Neural cell (in vitro differentiated cells): ENCODE results near the gene TNFRSF13B. TPM values are rescaled to one million over a fixed set of nuclear protein-coding genes. Genes with fewer than 3 reads are reported as not detected.

Experiments used
- H2AFZ ChIP-seq: fragments of 200-600, 300-800 bp; sonication (generic), shearing (Covaris generic); 2 replicates; pipeline ENCODE4 v1.6.0; 2014; ENCODE audit warnings: low read depth, mild to moderate bottlenecking, antibody characterized with exemption, low read length, moderate library complexity
- H3F3A ChIP-seq: fragments of 200-600 bp; shearing (Covaris generic); 2 replicates; pipeline ENCODE4 v1.6.1; 2016; ENCODE audit warnings: mild to moderate bottlenecking, moderate library complexity, mixed read lengths, antibody characterized with exemption, low read length; ENCODE audit not compliant: insufficient read depth, poor library complexity, severe bottlenecking
- H3K27ac ChIP-seq: fragments of 200-600, 300-800 bp; sonication (generic), shearing (Covaris generic); 2 replicates; pipeline ENCODE4 v1.5.1; 2014; ENCODE audit warnings: mild to moderate bottlenecking, low read length, moderate library complexity
- H3K27me3 ChIP-seq: fragments of 300-800, 200-600 bp; sonication (generic), shearing (Covaris generic); 2 replicates; pipeline ENCODE4 v1.6.0; 2014; ENCODE audit warnings: mild to moderate bottlenecking, low read depth, low read length, moderate library complexity; ENCODE audit not compliant: insufficient read depth
- H3K36me3 ChIP-seq: fragments of 300-800, 200-600 bp; sonication (generic), shearing (Covaris generic); 2 replicates; pipeline ENCODE4 v1.5.1; 2014; ENCODE audit warnings: mild to moderate bottlenecking, antibody characterized with exemption, low read length, moderate library complexity; ENCODE audit not compliant: insufficient read depth
- H3K4me2 ChIP-seq: fragments of 300-800, 200-600 bp; sonication (generic), shearing (Covaris generic); 2 replicates; pipeline ENCODE4 v1.6.0; 2014; ENCODE audit warnings: mild to moderate bottlenecking, low read length
- H3K4me3 ChIP-seq: fragments of 300-800, 200-600 bp; sonication (generic), shearing (Covaris generic); 2 replicates; pipeline ENCODE4 v1.5.1; 2014; ENCODE audit warnings: mild to moderate bottlenecking, low read length, moderate library complexity
- H3K79me2 ChIP-seq: fragments of 200-600 bp; shearing (Covaris generic); replicated peaks from 2 replicates; pipeline ENCODE4 v1.6.0; 2014; ENCODE audit warnings: mild to moderate bottlenecking, low read length, moderate library complexity; ENCODE audit not compliant: insufficient read depth
- H3K9ac ChIP-seq: fragments of 300-800, 200-600 bp; sonication (generic), shearing (Covaris generic); 2 replicates; pipeline ENCODE4 v1.6.1; 2016; ENCODE audit warnings: mild to moderate bottlenecking, low read length, mixed read lengths
- H3K9me2 ChIP-seq: fragments of 200-600 bp; shearing (Covaris generic); 2 replicates; pipeline ENCODE4 v1.6.1; 2016; ENCODE audit warnings: mild to moderate bottlenecking, low read length, mixed read lengths; ENCODE audit not compliant: insufficient read depth
- H3K9me3 ChIP-seq: fragments of 200-600, 300-800 bp; sonication (generic), shearing (Covaris generic); 2 replicates; pipeline ENCODE4 v1.6.1; 2016; ENCODE audit warnings: mild to moderate bottlenecking, mixed run types, low read length, moderate library complexity, mixed read lengths
- H4K20me1 ChIP-seq: fragments of 200-600 bp; shearing (Covaris generic); 2 replicates; pipeline ENCODE4 v1.6.1; 2016; ENCODE audit warnings: mild to moderate bottlenecking, mixed run types; ENCODE audit not compliant: insufficient read depth
- CTCF ChIP-seq: fragments of 450-650 bp; IDR thresholded peaks from 2 replicates; pipeline ENCODE4 v1.5.1; 2014; ENCODE audit warnings: antibody characterized with exemption, mild to moderate bottlenecking, moderate library complexity; ENCODE audit not compliant: poor library complexity, severe bottlenecking
- EP300 ChIP-seq: fragments of 450-650 bp; conservative IDR thresholded peaks from 2 replicates; pipeline ENCODE4 v1.6.1; 2014; ENCODE audit warnings: antibody characterized with exemption, mild to moderate bottlenecking, moderate library complexity; ENCODE audit not compliant: poor library complexity, severe bottlenecking
- EZH2 ChIP-seq: fragments of 200-600, 300-800 bp; shearing (Covaris generic), sonication (generic); IDR thresholded peaks from 2 replicates; pipeline ENCODE4 v1.6.1; 2014; ENCODE audit warnings: antibody characterized with exemption, low read length, borderline replicate concordance, mild to moderate bottlenecking; ENCODE audit not compliant: insufficient read depth, poor library complexity, severe bottlenecking
- MXI1 ChIP-seq: fragments of 450-650 bp; conservative IDR thresholded peaks from 2 replicates; pipeline ENCODE4 v1.6.1; 2014; ENCODE audit warnings: antibody characterized with exemption, mild to moderate bottlenecking; ENCODE audit not compliant: poor library complexity, severe bottlenecking
- POLR2AphosphoS5 ChIP-seq: IDR thresholded peaks from 2 replicates; pipeline ENCODE4 v1.6.1; 2012
- RAD21 ChIP-seq: fragments of 450-650 bp; conservative IDR thresholded peaks from 2 replicates; pipeline ENCODE4 v1.6.1; 2014; ENCODE audit warnings: antibody characterized with exemption, mild to moderate bottlenecking, moderate library complexity
- REST ChIP-seq: IDR thresholded peaks from 2 replicates; pipeline ENCODE4 v1.6.1; 2012; ENCODE audit warnings: borderline replicate concordance
- SMC3 ChIP-seq: fragments of 450-650 bp; conservative IDR thresholded peaks from 2 replicates; pipeline ENCODE4 v1.6.1; 2014; ENCODE audit warnings: antibody characterized with exemption, mild to moderate bottlenecking, moderate library complexity; ENCODE audit not compliant: poor library complexity
- TAF1 ChIP-seq: IDR thresholded peaks from 2 replicates; pipeline ENCODE4 v1.6.1; 2012; ENCODE audit warnings: low read depth
- polyA plus RNA-seq: library from polyadenylated mRNA; depleted of rRNA; stranded (reverse); fragments of >200 nt; gene quantifications from 2 replicates; pipeline ENCODE4 v1.2.3, GENCODE V29; 2014

Gene TNFRSF13B
- polyA plus RNA-seq, 1 donor from 2014 or later, result not detected

GRCh38 chr17:16936536-16937310 is 35.2 kb downstream of the TNFRSF13B start:
- H2AFZ ChIP-seq, result no peak overlapping the region
- no peaks in the 10 kb centered on the region for H3K36me3 ChIP-seq
- H3K4me2 ChIP-seq, result no peak overlapping the region
- no peaks in the 10 kb centered on the region for H4K20me1 ChIP-seq
- H3K27ac ChIP-seq, result no peak overlapping the region
- no peak overlapping the region for H3K4me3 ChIP-seq
- no peaks in the 10 kb centered on the region for H3K79me2 ChIP-seq
- H3K27me3 ChIP-seq, result no peaks in the 10 kb centered on the region
- H3F3A ChIP-seq, result no peaks in the 10 kb centered on the region
- no peaks in the 10 kb centered on the region for H3K9me2 ChIP-seq
- H3K9me3 ChIP-seq, result no peaks in the 10 kb centered on the region
- H3K9ac ChIP-seq, result no peak overlapping the region
- TF ChIP-seq RAD21, result no peak
- no peak for TF ChIP-seq SMC3
- TF ChIP-seq EP300, result no peak
- no peak for TF ChIP-seq TAF1
- TF ChIP-seq REST, result no peak
- TF ChIP-seq CTCF, result no peak
- no peak for TF ChIP-seq POLR2AphosphoS5
- TF ChIP-seq EZH2, result no peak
- TF ChIP-seq MXI1, result no peak

GRCh38 chr17:16935786-16936185 is 36.1 kb downstream of the TNFRSF13B start:
- H4K20me1 ChIP-seq, result no peaks in the 10 kb centered on the region
- H3F3A ChIP-seq, result no peaks in the 10 kb centered on the region
- H3K4me3 ChIP-seq, result no peak overlapping the region
- H3K27me3 ChIP-seq, result no peaks in the 10 kb centered on the region
- no peaks in the 10 kb centered on the region for H3K9me2 ChIP-seq
- no peaks in the 10 kb centered on the region for H3K36me3 ChIP-seq
- no peak overlapping the region for H3K4me2 ChIP-seq
- no peaks in the 10 kb centered on the region for H3K9me3 ChIP-seq
- no peaks in the 10 kb centered on the region for H3K79me2 ChIP-seq
- no peak overlapping the region for H3K9ac ChIP-seq
- no peak overlapping the region for H3K27ac ChIP-seq
- H2AFZ ChIP-seq, result no peak overlapping the region
- no peak for TF ChIP-seq RAD21
- TF ChIP-seq POLR2AphosphoS5, result no peak
- no peak for TF ChIP-seq CTCF
